Mammary microvascular endothelial cell (primary cell): ENCODE results near the gene THEMIS2. TPM values are rescaled to one million over a fixed set of nuclear protein-coding genes. Genes with fewer than 3 reads are reported as not detected.

Experiments used
- total RNA-seq: library from RNA; depleted of rRNA; stranded (reverse); fragments of >200 nt; gene quantifications from 2 replicates; pipeline ENCODE4 v1.2.3, GENCODE V29; 2015

THEMIS2 gene
- total RNA-seq: 13.9 and 18.1 TPM in 2 replicates

GRCh38 chr1:27872059-27872801 is at the start of gene THEMIS2:
TSS of gene THEMIS2 (plus strand) at chr1:27872544. CDS start at chr1:27872572, 28 bp downstream.

GRCh38 chr1:27830621-27831440 is 41.5 kb upstream of the THEMIS2 start, which contains the start of gene PPP1R8:
TSS of gene PPP1R8 (plus strand) at chr1:27830782. CDS start at chr1:27830836, 54 bp downstream.

GRCh38 chr1:27934818-27935549 is 62.6 kb downstream of the THEMIS2 start, which contains the start of gene SMPDL3B:
TSS of gene SMPDL3B (plus strand) at chr1:27935000. CDS start at chr1:27935184, 184 bp downstream.

Other genes with a start within 250 kb of the THEMIS2 start
- 0.13 and 0.44 TPM in 2 replicates for gene FGR, start 237.4 kb upstream of the THEMIS2 start, total RNA-seq
- gene IFI6, start 200.4 kb upstream of the THEMIS2 start, total RNA-seq: 567 and 574 TPM in 2 replicates
- gene FAM76A, start 146.6 kb upstream of the THEMIS2 start, total RNA-seq: 12.3 and 17.9 TPM in 2 replicates
- 82.1 and 96.4 TPM in 2 replicates for gene STX12, start 99.3 kb upstream of the THEMIS2 start, total RNA-seq
- gene PPP1R8, start 41.8 kb upstream of the THEMIS2 start, total RNA-seq: 40.2 and 48.5 TPM in 2 replicates
- 40.0 and 42.6 TPM in 2 replicates for gene RPA2, start 42.0 kb downstream of the THEMIS2 start, total RNA-seq
- 0.10 and 0.33 TPM in 2 replicates for gene SMPDL3B, start 62.5 kb downstream of the THEMIS2 start, total RNA-seq
- gene XKR8, start 87.4 kb downstream of the THEMIS2 start, total RNA-seq: 12.5 and 13.3 TPM in 2 replicates
- gene EYA3, start 216.1 kb downstream of the THEMIS2 start, total RNA-seq: 16.5 and 18.1 TPM in 2 replicates